ENCODE data around the gene PRRC2B. TPM values are rescaled to one million over a fixed set of nuclear protein-coding genes. Genes with fewer than 3 reads are reported as not detected.

The PRRC2B gene
- total RNA-seq, 2 experiments from 2014 or later: 242 to 293 TPM

DNA sequence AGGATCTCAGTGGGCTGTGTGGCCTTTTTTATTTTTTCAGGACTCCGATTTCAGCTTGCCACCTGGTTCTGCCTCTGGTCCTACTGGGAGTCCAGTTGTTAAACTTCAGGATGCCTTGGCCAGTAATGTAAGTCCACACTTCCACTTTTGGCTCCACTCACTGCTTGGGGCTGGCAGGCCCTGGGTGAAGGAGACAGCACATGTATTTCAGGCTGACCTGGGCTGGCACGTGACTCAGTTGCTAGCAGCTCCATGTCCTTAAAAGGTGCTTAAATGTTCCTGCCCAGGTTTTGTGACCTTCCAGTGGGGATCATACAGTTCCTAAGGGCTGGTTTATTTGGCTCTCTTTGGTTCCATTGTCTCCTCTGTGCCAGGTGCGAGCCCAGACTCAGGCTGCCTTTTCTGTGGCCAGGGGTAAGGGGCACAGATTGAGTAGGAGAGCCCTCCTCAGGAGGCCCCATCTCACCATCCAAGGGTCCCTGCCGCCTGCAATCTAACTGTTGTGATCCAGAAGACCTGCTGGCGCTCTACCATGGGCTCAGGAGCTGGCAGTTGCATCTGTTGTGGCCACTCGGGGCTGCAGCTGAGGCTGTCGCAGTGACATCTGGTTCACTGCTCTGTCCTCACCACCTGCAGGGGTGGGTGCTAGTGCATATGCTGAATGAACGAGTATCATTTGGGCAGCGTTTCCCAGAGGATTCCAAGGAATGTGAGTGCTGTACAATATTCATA lies 89.6 kb downstream of the PRRC2B start:
- Mint-ChIP-seq H3K9me3 (ENCODE audit: low read depth) (no peaks in the 10 kb centered on the region), H3K4me1 (peaks cover 2% of the 10 kb centered on the region), H3K27me3 (no peaks in the 10 kb centered on the region), H3K27ac (no peak overlapping the region), H3K36me3 (peaks cover 60% of the 10 kb centered on the region), H3K4me3 (no peak overlapping the region)
- no peak for DNase-seq
- ATAC-seq: no peak
- CTCF ChIA-PET: no interaction called here

DNA sequence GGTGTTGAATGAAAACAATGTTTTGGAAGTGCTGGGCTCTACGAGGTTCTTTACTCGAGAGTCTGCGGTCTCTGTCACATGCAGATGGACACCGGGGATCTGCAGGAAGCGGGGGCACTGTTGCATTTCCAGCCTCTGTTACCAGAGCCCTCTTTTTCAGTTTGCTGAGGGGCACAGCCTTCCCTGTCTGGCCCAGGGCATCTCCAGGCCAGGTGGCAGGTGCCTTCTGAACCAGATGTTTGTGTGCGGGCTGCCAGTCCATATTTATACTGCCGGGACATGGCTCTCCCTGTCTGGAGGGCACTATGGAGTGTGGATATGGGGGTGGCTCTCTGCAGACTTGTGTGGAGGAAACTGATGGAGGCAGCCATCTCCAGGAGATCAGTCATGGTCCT lies 90.2 kb downstream of the PRRC2B start:
- ATAC-seq (no peak), DNase-seq (no peak)
- no peaks in the 10 kb centered on the region for H3K9me3 Mint-ChIP-seq (ENCODE audit: low read depth)
- peaks cover 2% of the 10 kb centered on the region for H3K4me1 Mint-ChIP-seq
- H3K36me3 Mint-ChIP-seq: peaks cover 61% of the 10 kb centered on the region
- CTCF ChIA-PET: interaction anchor here (1.0 kb wide), 1 partner anchor 77 kb away, joined by 3 read pairs; no protein-coding TSS in a partner anchor
- no peaks in the 10 kb centered on the region for H3K27me3 Mint-ChIP-seq
- H3K27ac Mint-ChIP-seq: no peak overlapping the region
- H3K4me3 Mint-ChIP-seq: no peak overlapping the region

DNA sequence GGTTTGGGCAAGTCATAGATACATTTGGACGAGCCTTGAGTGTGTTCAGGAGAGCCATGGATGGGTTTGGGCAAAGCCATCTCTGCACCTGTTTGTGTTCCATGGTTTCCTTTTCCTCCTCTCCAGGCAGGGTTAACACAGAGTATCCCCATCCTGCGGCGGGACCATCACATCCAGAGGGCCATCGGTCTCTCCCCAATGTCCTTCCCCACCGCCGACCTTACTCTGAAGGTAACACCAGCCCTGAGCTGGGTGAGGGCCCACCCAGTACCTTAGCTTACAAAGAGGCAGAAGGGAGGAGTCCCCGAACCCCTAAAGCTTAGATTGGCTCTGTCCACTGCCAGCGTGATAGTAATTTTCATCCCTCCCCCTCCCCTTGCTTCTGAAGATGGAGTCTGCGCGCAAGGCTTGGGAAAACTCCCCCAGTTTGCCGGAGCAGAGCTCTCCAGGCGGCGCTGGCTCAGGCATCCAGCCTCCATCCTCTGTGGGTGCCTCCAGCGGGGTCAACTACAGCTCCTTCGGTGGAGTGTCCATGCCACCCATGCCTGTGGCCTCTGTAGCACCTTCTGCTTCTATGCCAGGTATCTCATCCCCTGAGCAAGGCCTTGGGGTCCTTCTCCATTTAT lies 90.8 kb downstream of the PRRC2B start:
- Mint-ChIP-seq H3K4me3 (no peak overlapping the region), H3K9me3 (ENCODE audit: low read depth) (no peaks in the 10 kb centered on the region), H3K36me3 (peaks cover 61% of the 10 kb centered on the region), H3K4me1 (no peaks in the 10 kb centered on the region), H3K27me3 (no peaks in the 10 kb centered on the region), H3K27ac (no peak overlapping the region)
- ATAC-seq (no peak), DNase-seq (no peak)
- CTCF ChIA-PET: interaction anchor here (1.0 kb wide), 1 partner anchor 77 kb away, joined by 3 read pairs; no protein-coding TSS in a partner anchor

DNA sequence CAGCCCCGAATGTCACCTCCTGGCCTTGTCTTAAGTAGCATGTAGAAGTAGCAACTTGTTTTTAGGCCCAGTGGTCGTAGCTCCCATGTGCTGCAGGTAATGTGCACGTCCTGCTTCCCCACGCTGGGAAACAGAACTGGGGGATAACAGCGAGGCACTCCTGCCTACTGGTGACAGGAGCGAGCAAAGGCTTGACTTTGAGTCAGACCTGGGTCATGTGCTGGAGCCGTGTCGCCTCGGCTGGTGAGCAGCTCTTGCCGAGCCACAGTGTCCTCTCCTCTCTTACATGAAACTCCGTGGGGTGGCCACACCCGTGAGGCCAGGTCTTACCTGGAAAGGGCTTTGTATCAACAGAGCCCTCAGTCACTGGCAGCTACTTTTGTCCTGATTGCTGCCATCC lies 91.3 kb downstream of the PRRC2B start:
- Mint-ChIP-seq H3K9me3 (ENCODE audit: low read depth) (no peaks in the 10 kb centered on the region), H3K27ac (no peak overlapping the region), H3K4me1 (no peaks in the 10 kb centered on the region), H3K27me3 (no peaks in the 10 kb centered on the region), H3K4me3 (no peak overlapping the region), H3K36me3 (peaks cover 65% of the 10 kb centered on the region)
- no peak for DNase-seq
- CTCF ChIA-PET: interaction anchor here (1.0 kb wide), 1 partner anchor 78 kb away, joined by 3 read pairs; no protein-coding TSS in a partner anchor
- no peak for ATAC-seq

DNA sequence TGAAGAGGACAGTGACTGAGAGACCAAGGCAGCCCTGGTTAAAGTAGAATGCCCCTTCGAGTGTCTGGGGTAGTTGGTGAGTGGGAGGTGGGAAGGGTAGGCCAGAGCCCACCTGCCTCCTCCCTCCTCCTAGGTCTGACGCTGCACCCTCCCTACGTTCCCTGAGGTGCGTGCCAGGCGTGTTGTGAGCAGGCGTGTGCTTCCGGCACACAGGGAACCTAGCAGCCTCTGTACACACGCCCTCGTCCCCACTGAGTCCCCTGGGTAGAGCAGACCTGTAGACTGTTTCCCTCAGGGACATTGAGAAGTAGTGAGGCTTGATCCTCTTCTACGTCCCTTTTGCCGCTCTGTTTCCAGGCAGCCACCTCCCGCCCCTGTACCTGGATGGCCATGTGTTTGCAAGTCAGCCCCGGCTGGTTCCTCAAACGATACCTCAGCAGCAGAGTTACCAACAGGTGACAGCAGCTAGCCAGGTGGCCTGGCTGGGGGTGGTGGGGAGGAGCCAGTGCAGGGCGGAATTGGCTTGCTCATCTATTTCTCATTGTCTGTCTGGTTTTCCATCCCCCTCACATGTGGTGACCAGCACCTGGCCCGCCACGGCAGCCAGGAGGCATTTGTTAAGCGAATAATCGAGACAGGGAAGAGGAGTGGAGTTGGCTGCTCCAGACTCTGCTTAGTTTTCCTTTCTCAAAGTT lies 92.0 kb downstream of the PRRC2B start:
- no peak for ATAC-seq
- CTCF ChIA-PET: no interaction called here
- no peaks in the 10 kb centered on the region for H3K4me1 Mint-ChIP-seq
- peaks cover 68% of the 10 kb centered on the region for H3K36me3 Mint-ChIP-seq
- H3K27me3 Mint-ChIP-seq: no peaks in the 10 kb centered on the region
- H3K27ac Mint-ChIP-seq: no peak overlapping the region
- no peak for DNase-seq
- H3K4me3 Mint-ChIP-seq: no peak overlapping the region
- no peaks in the 10 kb centered on the region for H3K9me3 Mint-ChIP-seq (ENCODE audit: low read depth)

DNA sequence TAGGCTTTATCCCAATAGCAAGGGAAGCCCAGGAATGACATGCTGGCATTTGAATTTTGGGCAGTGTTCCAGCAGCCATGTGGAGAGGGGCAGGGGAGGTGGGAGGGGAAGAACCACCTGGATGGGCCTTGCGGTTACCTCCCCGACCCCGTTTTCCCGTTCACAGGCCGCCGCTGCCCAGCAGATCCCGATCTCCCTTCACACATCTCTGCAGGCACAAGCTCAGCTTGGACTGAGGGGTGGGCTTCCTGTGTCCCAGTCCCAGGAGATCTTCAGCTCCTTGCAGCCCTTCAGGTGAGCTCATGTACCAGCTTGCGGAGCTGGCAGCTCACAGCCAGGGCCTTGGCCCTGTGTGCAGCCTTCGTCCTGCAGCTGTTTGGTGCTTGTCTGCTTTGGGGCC lies 93.1 kb downstream of the PRRC2B start:
- Mint-ChIP-seq H3K4me1 (no peaks in the 10 kb centered on the region), H3K9me3 (ENCODE audit: low read depth) (no peaks in the 10 kb centered on the region), H3K27me3 (no peaks in the 10 kb centered on the region), H3K36me3 (peaks cover 75% of the 10 kb centered on the region), H3K27ac (no peak overlapping the region), H3K4me3 (no peak overlapping the region)
- ATAC-seq (no peak), DNase-seq (no peak)
- CTCF ChIA-PET: no interaction called here

DNA sequence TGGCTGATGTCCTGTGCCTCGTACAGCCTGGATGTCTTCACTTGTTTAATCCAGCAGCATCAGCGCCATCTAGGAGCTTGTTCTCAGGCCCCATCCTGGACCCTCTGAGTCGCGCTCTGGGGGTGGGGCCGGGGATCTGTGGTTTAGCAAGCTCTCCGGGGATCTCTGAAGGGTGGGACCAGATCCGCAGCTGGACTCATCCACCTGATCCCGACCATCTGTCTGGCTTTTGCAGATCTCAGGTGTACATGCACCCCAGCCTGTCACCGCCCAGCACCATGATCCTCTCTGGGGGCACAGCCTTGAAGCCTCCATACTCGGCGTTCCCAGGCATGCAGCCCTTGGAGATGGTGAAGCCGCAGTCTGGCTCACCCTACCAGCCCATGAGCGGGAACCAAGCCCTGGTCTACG lies 93.7 kb downstream of the PRRC2B start:
- DNase-seq (no peak), ATAC-seq (no peak)
- CTCF ChIA-PET: interaction anchor here (0.7 kb wide), 1 partner anchor 32 kb away, joined by 3 read pairs; no protein-coding TSS in a partner anchor
- Mint-ChIP-seq H3K9me3 (ENCODE audit: low read depth) (no peaks in the 10 kb centered on the region), H3K36me3 (peaks cover 78% of the 10 kb centered on the region), H3K4me1 (no peaks in the 10 kb centered on the region), H3K4me3 (no peak overlapping the region), H3K27me3 (no peaks in the 10 kb centered on the region), H3K27ac (no peak overlapping the region)

DNA sequence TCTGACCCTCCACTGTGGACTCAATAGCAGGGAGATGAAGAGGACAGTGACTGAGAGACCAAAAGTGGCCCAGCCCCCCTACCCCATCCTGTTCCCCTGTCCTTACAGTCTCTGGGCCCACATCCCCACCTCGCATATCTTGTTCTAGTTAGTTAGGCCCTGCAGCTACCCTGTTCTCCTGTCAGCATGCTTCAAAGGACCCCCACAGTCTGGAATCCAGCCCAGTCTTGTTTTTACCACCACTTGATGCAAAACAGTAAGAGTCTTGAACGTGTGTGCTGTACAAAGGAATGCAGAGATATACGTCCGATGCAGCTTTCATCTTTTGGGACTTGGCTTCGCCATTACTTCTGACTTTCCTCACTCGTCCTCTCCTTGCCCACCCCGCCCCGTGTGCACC lies 96.6 kb downstream of the PRRC2B start:
- ATAC-seq (no peak), DNase-seq (no peak)
- H3K27me3 Mint-ChIP-seq: no peaks in the 10 kb centered on the region
- no peak overlapping the region for H3K27ac Mint-ChIP-seq
- H3K9me3 Mint-ChIP-seq (ENCODE audit: low read depth): no peaks in the 10 kb centered on the region
- no peak overlapping the region for H3K4me3 Mint-ChIP-seq
- CTCF ChIA-PET: no interaction called here
- peaks cover 78% of the 10 kb centered on the region for H3K36me3 Mint-ChIP-seq
- no peaks in the 10 kb centered on the region for H3K4me1 Mint-ChIP-seq

DNA sequence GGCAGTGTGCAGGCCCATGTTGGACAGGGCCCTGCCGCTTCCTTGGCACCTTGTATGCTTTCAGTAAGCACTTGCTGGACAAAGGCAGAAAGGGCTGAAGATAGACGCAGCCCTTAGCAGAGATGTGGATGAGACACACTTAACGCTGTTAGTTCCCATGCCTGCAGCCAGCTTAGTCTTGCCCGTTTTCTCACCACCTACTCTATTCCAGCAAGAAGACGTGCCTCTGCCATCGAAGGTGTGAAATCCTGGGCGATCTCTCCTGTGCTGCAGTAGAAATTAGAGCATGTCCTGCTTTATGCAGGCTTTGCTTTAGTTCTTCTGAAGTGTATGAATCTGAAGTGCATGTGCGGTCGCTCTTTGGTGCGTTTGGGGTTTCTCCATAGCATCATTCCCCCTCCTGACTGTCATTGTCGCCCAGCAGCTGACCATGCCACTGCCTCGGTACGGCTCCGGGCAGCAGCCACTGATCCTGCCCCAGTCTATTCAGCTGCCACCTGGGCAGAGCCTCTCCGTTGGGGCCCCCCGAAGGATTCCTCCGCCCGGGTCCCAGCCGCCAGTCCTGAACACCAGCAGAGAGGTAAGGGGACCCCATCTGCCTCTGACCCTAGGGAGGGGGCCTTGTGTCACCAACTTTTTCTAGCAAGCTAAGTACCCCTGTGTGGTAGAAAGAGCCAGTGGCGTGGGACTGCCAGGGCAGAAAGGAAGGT lies 97.3 kb downstream of the PRRC2B start:
- DNase-seq (no peak), ATAC-seq (no peak)
- Mint-ChIP-seq H3K36me3 (peaks cover 76% of the 10 kb centered on the region), H3K4me1 (no peaks in the 10 kb centered on the region), H3K4me3 (no peak overlapping the region), H3K27ac (no peak overlapping the region), H3K9me3 (ENCODE audit: low read depth) (no peaks in the 10 kb centered on the region), H3K27me3 (no peaks in the 10 kb centered on the region)
- CTCF ChIA-PET: interaction anchor here (1.4 to 1.5 kb wide), 2 partner anchors 9 to 249 kb away, joined by 3 read pairs; partner anchors contain the start of gene RAPGEF1

DNA sequence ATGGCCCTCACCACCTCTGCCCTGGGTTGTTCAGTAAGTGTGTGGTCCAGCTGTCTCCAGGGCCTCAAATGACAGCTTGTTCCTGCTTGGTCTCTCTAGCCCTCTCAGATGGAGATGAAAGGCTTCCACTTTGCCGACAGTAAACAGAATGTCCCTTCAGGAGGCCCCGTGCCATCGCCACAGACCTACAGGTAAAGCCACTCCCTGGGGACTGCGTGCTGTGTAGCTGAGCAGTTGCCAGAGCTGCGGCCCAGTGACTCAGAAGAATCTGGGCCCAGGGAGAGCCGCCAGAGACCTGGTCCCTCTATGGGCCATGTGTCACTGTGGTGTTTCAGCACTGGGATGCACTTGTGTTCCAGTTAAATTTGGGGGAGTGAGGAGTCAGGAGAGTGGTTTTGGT lies 98.2 kb downstream of the PRRC2B start:
- CTCF ChIA-PET: interaction anchor here (0.6 to 1.5 kb wide), 3 partner anchors 9 to 248 kb away, joined by 3 read pairs; partner anchors contain the start of gene RAPGEF1
- Mint-ChIP-seq H3K27me3 (no peaks in the 10 kb centered on the region), H3K4me3 (no peak overlapping the region), H3K27ac (peak overlapping the region; percentile 63), H3K9me3 (ENCODE audit: low read depth) (no peaks in the 10 kb centered on the region), H3K36me3 (peaks cover 75% of the 10 kb centered on the region), H3K4me1 (no peaks in the 10 kb centered on the region)
- ATAC-seq (no peak), DNase-seq (no peak)

DNA sequence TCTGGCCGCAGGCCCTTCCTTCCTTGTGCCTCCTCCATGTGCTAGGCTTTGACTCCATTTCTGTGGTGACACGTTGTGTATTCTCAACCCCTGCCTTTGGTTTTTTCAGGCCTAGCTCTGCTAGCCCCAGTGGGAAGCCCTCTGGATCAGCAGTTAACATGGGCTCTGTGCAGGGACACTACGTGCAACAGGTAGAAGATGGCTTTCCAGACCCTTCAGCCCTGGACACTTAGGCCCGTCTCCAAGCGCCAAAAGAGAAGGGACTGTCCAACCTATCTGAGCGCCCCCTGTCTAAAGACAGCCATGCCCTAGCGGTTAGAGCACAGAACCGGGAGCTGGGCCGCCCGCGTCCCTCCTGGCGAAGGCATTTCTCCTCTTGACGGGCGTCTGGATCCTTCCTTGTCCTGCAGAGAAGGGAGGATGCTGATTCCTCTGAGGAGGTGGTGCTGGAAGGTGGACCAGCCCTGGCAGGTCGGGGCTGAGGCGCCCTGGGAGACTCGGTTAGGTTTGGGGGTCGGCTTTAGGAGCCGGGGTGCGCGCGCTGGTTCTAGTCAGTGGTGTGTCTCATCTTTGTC lies 100.5 kb downstream of the PRRC2B start:
- Mint-ChIP-seq H3K27me3 (no peaks in the 10 kb centered on the region), H3K4me3 (no peak overlapping the region), H3K36me3 (peaks cover 69% of the 10 kb centered on the region), H3K4me1 (peaks cover 15% of the 10 kb centered on the region), H3K9me3 (ENCODE audit: low read depth) (no peaks in the 10 kb centered on the region), H3K27ac (no peak overlapping the region)
- ATAC-seq (no peak), DNase-seq (no peak)
- CTCF ChIA-PET: no interaction called here

DNA sequence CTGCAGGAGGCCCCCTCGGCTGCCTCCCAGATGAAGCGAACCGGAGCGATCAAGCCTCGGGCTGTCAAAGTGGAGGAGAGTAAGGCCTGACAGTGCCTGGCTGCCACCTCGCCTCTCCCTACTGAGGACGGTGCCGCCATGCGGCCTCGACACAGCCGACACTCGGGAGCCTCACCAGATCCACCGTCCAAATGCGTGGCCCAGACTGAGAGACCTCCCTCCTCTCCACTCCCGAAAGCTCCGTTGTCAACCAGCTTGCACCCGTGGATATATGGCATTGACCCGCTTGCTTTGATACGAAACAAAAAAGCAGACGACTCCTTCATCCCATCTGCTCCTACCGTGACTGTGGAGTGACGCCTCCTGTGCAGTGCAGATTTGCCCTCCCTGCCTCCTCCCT lies 101.9 kb downstream of the PRRC2B start:
- ATAC-seq: no peak
- CTCF ChIA-PET: interaction anchor here (0.9 kb wide), 1 partner anchor 12 kb away, joined by 4 read pairs; no protein-coding TSS in a partner anchor

More for the DNA sequence above, 101.9 kb downstream of the PRRC2B start:
- no peaks in the 10 kb centered on the region for H3K27me3 Mint-ChIP-seq
- H3K9me3 Mint-ChIP-seq (ENCODE audit: low read depth): no peaks in the 10 kb centered on the region
- no peak overlapping the region for H3K27ac Mint-ChIP-seq
- H3K4me3 Mint-ChIP-seq: no peak overlapping the region
- H3K36me3 Mint-ChIP-seq: peaks cover 60% of the 10 kb centered on the region
- H3K4me1 Mint-ChIP-seq: peaks cover 28% of the 10 kb centered on the region
- no peak for DNase-seq
